ENCODE results near the gene MORC3. TPM values are rescaled to one million over a fixed set of nuclear protein-coding genes. Genes with fewer than 3 reads are reported as not detected.

MORC3 gene
- total RNA-seq, 1 donor from 2014 or later: 24.5 TPM

DNA sequence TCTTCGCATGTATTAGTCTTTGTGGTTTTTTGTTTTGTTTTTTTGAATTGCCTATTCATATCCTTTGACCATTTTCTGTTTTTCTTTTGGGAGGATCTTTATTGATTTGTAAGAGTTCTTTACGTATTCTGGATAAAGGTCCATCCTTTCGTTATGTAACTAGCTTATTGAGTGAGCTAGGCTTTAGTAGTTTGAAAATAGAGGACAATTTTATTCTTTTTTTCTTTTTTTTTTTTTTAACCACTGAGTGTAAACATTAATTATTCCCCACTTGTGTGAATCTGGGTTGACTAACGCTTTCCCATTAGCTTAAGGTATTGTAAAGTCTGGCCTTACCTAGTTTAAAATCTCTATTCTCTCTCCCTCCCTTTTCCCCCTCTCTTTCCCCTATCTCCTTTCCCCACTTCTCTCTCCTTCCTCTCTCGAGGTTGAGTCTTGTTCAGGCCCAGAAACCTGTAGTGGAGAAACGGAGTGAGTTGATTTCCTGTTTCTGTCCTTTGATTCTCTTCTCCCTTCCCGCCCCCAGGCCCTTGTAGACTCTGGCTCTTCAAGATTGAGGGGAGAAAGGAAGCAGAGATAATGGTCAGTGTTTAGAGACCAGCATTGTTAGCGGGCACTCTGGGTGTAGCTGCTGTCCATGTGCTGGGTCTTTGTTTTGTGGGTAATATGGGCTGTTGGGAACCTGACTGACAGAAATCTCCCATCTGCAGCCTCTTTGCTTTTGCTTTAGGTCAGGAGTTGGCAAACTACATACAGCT is 1.5 kb downstream of the MORC3 start:
- Mint-ChIP-seq H3K4me3 (peak overlapping the region; percentile 96), H3K36me3 (ENCODE audit: low read depth) (peaks cover 6% of the 10 kb centered on the region), H3K27me3 (ENCODE audit: low read depth) (peaks cover 4% of the 10 kb centered on the region), H3K4me1 (peaks cover 29% of the 10 kb centered on the region), H3K9me3 (peaks cover 3% of the 10 kb centered on the region), H3K27ac (ENCODE audit: unreplicated experiment) (peak overlapping the region; percentile 97)
- DNase-seq (ENCODE audit: low read depth, low spot score): peak; percentile 9
- TF ChIP-seq, protein P1, sequence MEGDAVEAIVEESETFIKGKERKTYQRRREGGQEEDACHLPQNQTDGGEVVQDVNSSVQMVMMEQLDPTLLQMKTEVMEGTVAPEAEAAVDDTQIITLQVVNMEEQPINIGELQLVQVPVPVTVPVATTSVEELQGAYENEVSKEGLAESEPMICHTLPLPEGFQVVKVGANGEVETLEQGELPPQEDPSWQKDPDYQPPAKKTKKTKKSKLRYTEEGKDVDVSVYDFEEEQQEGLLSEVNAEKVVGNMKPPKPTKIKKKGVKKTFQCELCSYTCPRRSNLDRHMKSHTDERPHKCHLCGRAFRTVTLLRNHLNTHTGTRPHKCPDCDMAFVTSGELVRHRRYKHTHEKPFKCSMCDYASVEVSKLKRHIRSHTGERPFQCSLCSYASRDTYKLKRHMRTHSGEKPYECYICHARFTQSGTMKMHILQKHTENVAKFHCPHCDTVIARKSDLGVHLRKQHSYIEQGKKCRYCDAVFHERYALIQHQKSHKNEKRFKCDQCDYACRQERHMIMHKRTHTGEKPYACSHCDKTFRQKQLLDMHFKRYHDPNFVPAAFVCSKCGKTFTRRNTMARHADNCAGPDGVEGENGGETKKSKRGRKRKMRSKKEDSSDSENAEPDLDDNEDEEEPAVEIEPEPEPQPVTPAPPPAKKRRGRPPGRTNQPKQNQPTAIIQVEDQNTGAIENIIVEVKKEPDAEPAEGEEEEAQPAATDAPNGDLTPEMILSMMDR (conservative IDR thresholded peaks at IDR 0.05): no peak

DNA sequence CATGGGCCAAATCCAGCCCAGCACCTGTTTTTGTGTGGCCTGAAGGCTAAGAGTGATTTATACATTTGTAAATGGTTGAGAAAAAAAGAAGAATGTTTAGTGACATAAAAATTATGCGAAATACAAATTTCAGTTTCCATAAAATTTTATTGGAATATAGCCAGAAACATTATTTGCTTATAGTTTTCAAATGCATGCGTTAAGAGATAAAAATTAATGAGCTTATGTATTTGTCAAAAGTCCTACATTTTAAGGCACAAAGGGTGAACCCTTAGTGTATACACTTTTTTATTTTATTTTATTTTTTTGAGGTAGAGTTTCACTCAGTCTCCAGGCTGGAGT is 2.1 kb downstream of the MORC3 start:
- Mint-ChIP-seq H3K9me3 (peaks cover 3% of the 10 kb centered on the region), H3K27ac (ENCODE audit: unreplicated experiment) (peak overlapping the region; percentile 97), H3K36me3 (ENCODE audit: low read depth) (peaks cover 6% of the 10 kb centered on the region), H3K27me3 (ENCODE audit: low read depth) (peaks cover 4% of the 10 kb centered on the region), H3K4me1 (peaks cover 29% of the 10 kb centered on the region), H3K4me3 (peak overlapping the region; percentile 96)
- no peak for DNase-seq (ENCODE audit: low read depth, low spot score)
- TF ChIP-seq, protein P1 (conservative IDR thresholded peaks at IDR 0.05): no peak

GRCh38 chr21:36323032-36323431 is 3.0 kb downstream of the MORC3 start:
- Mint-ChIP-seq H3K9me3 (peaks cover 3% of the 10 kb centered on the region), H3K27me3 (ENCODE audit: low read depth) (peaks cover 4% of the 10 kb centered on the region), H3K4me3 (peak overlapping the region; percentile 52), H3K36me3 (ENCODE audit: low read depth) (peaks cover 6% of the 10 kb centered on the region), H3K4me1 (peaks cover 29% of the 10 kb centered on the region), H3K27ac (ENCODE audit: unreplicated experiment) (no peak overlapping the region)
- DNase-seq (ENCODE audit: low read depth, low spot score): no peak
- TF ChIP-seq, protein P1 (conservative IDR thresholded peaks at IDR 0.05): no peak

DNA sequence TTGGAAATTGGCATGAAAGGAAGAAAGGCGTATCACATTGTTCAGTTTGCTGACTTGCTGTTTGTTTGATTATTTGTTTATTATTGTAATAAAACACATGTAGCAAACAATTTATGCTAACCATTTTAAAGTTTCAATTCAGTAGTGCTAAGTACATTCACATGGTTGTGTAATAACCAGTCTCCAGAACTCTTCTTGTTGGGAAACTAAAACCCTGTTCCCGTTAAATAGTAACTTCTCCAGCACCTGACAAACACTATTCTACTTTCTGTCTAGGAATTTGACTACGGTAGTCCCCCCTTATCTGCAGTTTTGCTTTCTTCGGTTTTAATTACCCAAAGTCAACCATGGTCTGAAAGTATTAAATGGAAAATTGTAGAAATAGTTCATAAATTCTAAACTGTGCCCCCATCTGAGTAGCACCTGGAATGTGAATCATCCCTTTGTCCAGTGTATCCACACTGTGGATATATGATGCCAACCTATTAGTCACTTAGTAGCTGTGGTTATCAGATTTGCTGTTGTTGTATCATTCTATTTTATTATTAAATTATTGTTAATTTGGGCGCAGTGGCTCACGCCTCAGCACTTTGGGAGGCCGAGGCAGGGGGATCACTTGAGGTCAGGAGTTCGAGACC is 5.5 kb downstream of the MORC3 start:
- no peak for DNase-seq (ENCODE audit: low read depth, low spot score)
- TF ChIP-seq, protein P1 (conservative IDR thresholded peaks at IDR 0.05): no peak
- H3K27me3 Mint-ChIP-seq (ENCODE audit: low read depth): no peaks in the 10 kb centered on the region
- H3K4me1 Mint-ChIP-seq: peaks cover 30% of the 10 kb centered on the region
- peaks cover 3% of the 10 kb centered on the region for H3K36me3 Mint-ChIP-seq (ENCODE audit: low read depth)
- H3K9me3 Mint-ChIP-seq: no peaks in the 10 kb centered on the region
- H3K27ac Mint-ChIP-seq (ENCODE audit: unreplicated experiment): no peak overlapping the region
- peak overlapping the region; percentile 47 for H3K4me3 Mint-ChIP-seq

GRCh38 chr21:36330904-36331303 is 10.9 kb downstream of the MORC3 start:
- Mint-ChIP-seq H3K9me3 (no peaks in the 10 kb centered on the region), H3K36me3 (ENCODE audit: low read depth) (peaks cover 3% of the 10 kb centered on the region), H3K27me3 (ENCODE audit: low read depth) (no peaks in the 10 kb centered on the region), H3K27ac (ENCODE audit: unreplicated experiment) (no peak overlapping the region), H3K4me1 (peaks cover 12% of the 10 kb centered on the region), H3K4me3 (no peak overlapping the region)
- TF ChIP-seq, protein P1 (conservative IDR thresholded peaks at IDR 0.05): peak; percentile 79
- peak; percentile 13 for DNase-seq (ENCODE audit: low read depth, low spot score)
